Colonic mucosa (tissue), 4 donors: ENCODE data around the gene CNNM3. TPM values are rescaled to one million over a fixed set of nuclear protein-coding genes. Genes with fewer than 3 reads are reported as not detected.

ENCODE experiments used
- DNase-seq: peaks from one replicate; pipeline ENCODE4 v3.0.0-alpha.2; 2020
- H3K27ac ChIP-seq: fragments of 200-600 bp; one replicate; pipeline ENCODE4 v1.8.0; 2021
- H3K27me3 ChIP-seq: fragments of 200-600 bp; one replicate; pipeline ENCODE4 v1.8.0; 2021
- H3K36me3 ChIP-seq: fragments of 200-600 bp; one replicate; pipeline ENCODE4 v1.8.0; 2021
- H3K4me1 ChIP-seq: fragments of 200-600 bp; one replicate; pipeline ENCODE4 v1.8.0; 2021; ENCODE audit warnings: mild to moderate bottlenecking
- H3K4me3 ChIP-seq: fragments of 200-600 bp; one replicate; pipeline ENCODE4 v1.8.0; 2021
- H3K9ac ChIP-seq, 2 donors: one replicate each; pipeline ENCODE4 v1.7.0; 2013; ENCODE audit warnings: control low read depth in 2 of 2, low read depth in 2 of 2, low read length in 2 of 2
- H3K9me3 ChIP-seq: fragments of 200-600 bp; one replicate; pipeline ENCODE4 v1.8.0; 2021
- CTCF ChIP-seq: fragments of 200-600 bp; IDR thresholded peaks from one replicate; pipeline ENCODE4 v1.8.0; 2022; ENCODE audit warnings: antibody characterized with exemption, mild to moderate bottlenecking
- intact Hi-C: fragments of 100-400 bp; cut with DNase I; formaldehyde crosslinking; loops from one replicate; pipeline ENCODE4 v1.14.1; 2022
- total RNA-seq, 2 donors: library from RNA; stranded (reverse); fragmentation: NEBNext Ultra II Directional in 1 of 2; extraction: Animal tissue kit (Norgen Biotek cat#: 25700) in 1 of 2; gene quantifications; one replicate each; pipeline ENCODE4 v1.2.1, GENCODE V29; 2021
- donor health status: healthy.
- donor health status: DM: no; HTN: no; CAD: no.
- donor health status: DM: no; HTN: no; CAD: no.

The CNNM3 gene
- total RNA-seq, 2 donors from 2014 or later, result 24.4 to 33.0 TPM

GRCh38 chr2:96841701-96842495 is 25.8 kb downstream of the CNNM3 start:
- TF ChIP-seq CTCF, result no peak

GRCh38 chr2:96842600-96842999 is 26.5 kb downstream of the CNNM3 start:
- intact Hi-C loops, result no loop called here
- Histone ChIP-seq H3K9ac (no peak overlapping the region), H3K27ac (no peak overlapping the region), H3K4me3 (no peak overlapping the region), H3K36me3 (no peaks in the 10 kb centered on the region), H3K9me3 (no peaks in the 10 kb centered on the region), H3K4me1 (peaks cover 7% of the 10 kb centered on the region), H3K27me3 (no peaks in the 10 kb centered on the region)
- DNase-seq, result no peak
- no peak for TF ChIP-seq CTCF

More at GRCh38 chr2:96841701-96842495, 25.8 kb downstream of the CNNM3 start:
- no peak overlapping the region for H3K4me3 ChIP-seq
- H3K9ac ChIP-seq, result no peak overlapping the region
- H3K4me1 ChIP-seq, result peaks cover 7% of the 10 kb centered on the region
- no peaks in the 10 kb centered on the region for H3K9me3 ChIP-seq
- H3K36me3 ChIP-seq, result no peaks in the 10 kb centered on the region
- no peak overlapping the region for H3K27ac ChIP-seq
- no peaks in the 10 kb centered on the region for H3K27me3 ChIP-seq
- DNase-seq, result no peak
- intact Hi-C loops, result no loop called here

- no peaks in the 10 kb centered on the region for H3K36me3 ChIP-seq
- peaks cover 7% of the 10 kb centered on the region for H3K4me1 ChIP-seq
- DNase-seq, result no peak
- intact Hi-C loops, result no loop called here
- no peaks in the 10 kb centered on the region for H3K9me3 ChIP-seq
- no peak for TF ChIP-seq CTCF
- no peak within 1 kb of the TSS for H3K9ac ChIP-seq
- H3K4me3 ChIP-seq, result no peak within 1 kb of the TSS
- H3K27me3 ChIP-seq, result no peaks in the 10 kb centered on the region
- H3K27ac ChIP-seq, result no peak within 1 kb of the TSS
Observed at GRCh38 chr2:96843538-96844268, 27.6 kb downstream of the CNNM3 start, which contains the start of gene ANKRD23. TSS of gene ANKRD23 (minus strand) at chr2:96844021. CDS start at chr2:96843992, 29 bp downstream.

GRCh38 chr2:96844405-96844808 is 28.3 kb downstream of the CNNM3 start:
- Histone ChIP-seq H3K27ac (no peak overlapping the region), H3K4me3 (no peak overlapping the region), H3K9ac (no peak overlapping the region), H3K27me3 (no peaks in the 10 kb centered on the region), H3K9me3 (no peaks in the 10 kb centered on the region), H3K4me1 (peaks cover 4% of the 10 kb centered on the region), H3K36me3 (no peaks in the 10 kb centered on the region)
- DNase-seq, result no peak
- TF ChIP-seq CTCF, result no peak
- intact Hi-C loops, result no loop called here

- Histone ChIP-seq H3K4me1 (no peaks in the 10 kb centered on the region), H3K9me3 (no peaks in the 10 kb centered on the region), H3K4me3 (no peak overlapping the region), H3K9ac (no peak overlapping the region), H3K27me3 (no peaks in the 10 kb centered on the region), H3K36me3 (no peaks in the 10 kb centered on the region), H3K27ac (no peak overlapping the region)
- intact Hi-C loops, result no loop called here
- TF ChIP-seq CTCF, result no peak
- no peak for DNase-seq
Observed at GRCh38 chr2:96846825-96847224, 30.8 kb downstream of the CNNM3 start.
